Fibroblast of villous mesenchyme (primary cell): ENCODE measurements around the gene MYEF2. TPM values are rescaled to one million over a fixed set of nuclear protein-coding genes. Genes with fewer than 3 reads are reported as not detected.

Experiments
- DNase-seq: peaks from one replicate; pipeline ENCODE4 v3.0.0-alpha.2; 2010; ENCODE audit warnings: low read depth
- H3K4me3 ChIP-seq: 2 replicates; pipeline ENCODE4 v1.5.1; 2011; ENCODE audit warnings: low read depth, mild to moderate bottlenecking, low read length
- CTCF ChIP-seq: IDR thresholded peaks from 2 replicates; pipeline ENCODE4 v1.5.1; 2012; ENCODE audit warnings: low read depth, mild to moderate bottlenecking, low read length; ENCODE audit not compliant: insufficient read depth
- total RNA-seq: library from RNA; depleted of rRNA; stranded (reverse); fragments of >200 nt; gene quantifications from 2 replicates; pipeline ENCODE4 v1.2.3, GENCODE V29; 2012

Gene MYEF2
- total RNA-seq, 1 donor: 6.9 TPM

- DNase-seq: no peak
- TF ChIP-seq CTCF: no peak
- no peak overlapping the region for H3K4me3 ChIP-seq
Measured at GRCh38 chr15:48178648-48178931, 495 bp upstream of the MYEF2 start.

DNA sequence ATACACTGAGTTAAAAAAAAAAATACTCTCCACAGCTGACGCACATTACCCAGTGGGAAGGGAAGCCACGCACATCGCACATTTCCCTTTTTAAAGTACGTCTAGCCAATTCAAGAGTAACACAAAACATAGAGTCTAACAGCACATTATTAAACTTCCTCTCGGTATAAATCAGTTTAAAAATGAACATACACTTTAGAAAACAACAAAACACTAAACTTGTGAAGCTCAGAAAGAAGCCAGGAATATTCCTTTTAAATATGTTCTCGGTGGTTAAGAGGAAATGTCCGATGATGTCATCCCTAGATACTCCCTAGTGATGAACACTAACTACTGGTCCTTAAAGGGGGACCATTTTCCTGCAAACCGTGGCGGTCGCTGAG lies 721 bp downstream of the MYEF2 start:
- peak; percentile 33 for DNase-seq
- H3K4me3 ChIP-seq: peak overlapping the region; percentile 59
- no peak for TF ChIP-seq CTCF

DNA sequence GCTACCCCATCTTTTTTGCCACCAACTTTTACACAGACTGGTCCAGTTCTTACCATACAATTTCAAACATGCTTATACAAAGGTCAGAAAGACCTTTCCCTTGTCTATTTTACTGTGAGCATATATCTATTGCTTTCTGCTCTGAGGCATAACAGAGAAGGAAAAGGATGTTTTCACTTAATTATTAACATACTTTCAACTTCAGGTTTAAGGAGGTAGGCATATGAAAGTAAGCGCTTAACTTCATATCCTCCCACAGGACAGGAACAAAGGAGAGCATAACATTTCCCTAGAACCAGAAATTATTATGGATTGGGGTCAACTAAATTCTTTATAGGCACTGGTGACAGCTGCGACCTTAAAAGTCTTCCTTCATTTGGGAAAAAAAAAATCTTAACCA lies 1.1 kb downstream of the MYEF2 start:
- no peak overlapping the region for H3K4me3 ChIP-seq
- TF ChIP-seq CTCF: no peak
- no peak for DNase-seq

DNA sequence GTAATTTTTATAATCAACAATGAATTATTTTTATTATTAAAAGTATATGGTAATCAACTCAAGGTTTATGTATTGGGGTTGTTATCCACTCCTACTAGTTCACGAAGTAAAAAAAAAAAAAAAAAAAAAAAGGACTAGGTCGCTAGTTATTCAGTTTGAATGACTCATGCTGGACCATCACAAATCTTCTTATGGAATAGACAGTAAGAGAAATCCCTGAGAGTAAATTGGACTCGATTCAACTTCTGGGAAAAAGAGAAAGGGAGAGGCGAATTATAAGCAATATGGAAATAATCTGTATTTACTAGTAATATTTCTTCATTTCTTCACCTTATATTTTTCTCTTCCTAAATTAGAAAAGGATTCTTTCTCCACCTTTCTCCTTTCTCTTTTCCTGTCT lies 2.0 kb downstream of the MYEF2 start:
- H3K4me3 ChIP-seq: no peak overlapping the region
- no peak for DNase-seq
- no peak for TF ChIP-seq CTCF

- TF ChIP-seq CTCF: no peak
- no peak overlapping the region for H3K4me3 ChIP-seq
- DNase-seq: no peak
Measured at GRCh38 chr15:48175126-48175525, 3.0 kb downstream of the MYEF2 start.

- no peak overlapping the region for H3K4me3 ChIP-seq
- no peak for DNase-seq
- no peak for TF ChIP-seq CTCF
Measured at GRCh38 chr15:48170981-48171380, 7.1 kb downstream of the MYEF2 start.

DNA sequence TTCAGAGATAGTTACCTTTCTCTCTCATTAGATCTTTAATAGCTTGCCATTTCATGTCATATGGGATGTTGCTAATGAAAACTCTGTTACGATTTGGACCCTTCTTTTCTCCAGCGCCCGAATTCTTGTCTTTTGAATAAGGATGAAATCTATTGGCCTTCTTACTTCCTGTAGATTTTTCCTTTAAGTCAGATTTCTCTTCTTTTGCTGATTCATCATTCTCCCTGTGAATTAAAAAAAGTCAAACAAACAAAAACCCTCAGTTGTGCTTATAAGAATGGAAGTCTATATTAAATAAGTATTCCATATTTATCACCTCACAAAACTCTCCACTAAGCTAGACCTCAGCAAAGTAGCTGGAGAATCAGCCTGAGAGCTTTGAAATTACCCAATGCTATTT lies 9.5 kb downstream of the MYEF2 start:
- no peak overlapping the region for H3K4me3 ChIP-seq
- TF ChIP-seq CTCF: no peak
- DNase-seq: no peak
